HG03469 (cell line): ENCODE data around the gene LTBP1.
"Not testable (repeated sequence)": the region's sequence is repeated elsewhere in the genome, so short reads cannot be mapped to it uniquely, and the experiment has no call there.

Experiments
- ATAC-seq: cut with Tn5 transposase; IDR thresholded peaks from one replicate; pipeline ENCODE4 v1.9.1; 2021; ENCODE audit warnings: mild to moderate bottlenecking, moderate library complexity, moderate number of reproducible peaks; ENCODE audit not compliant: unreplicated experiment

The LTBP1 gene

DNA sequence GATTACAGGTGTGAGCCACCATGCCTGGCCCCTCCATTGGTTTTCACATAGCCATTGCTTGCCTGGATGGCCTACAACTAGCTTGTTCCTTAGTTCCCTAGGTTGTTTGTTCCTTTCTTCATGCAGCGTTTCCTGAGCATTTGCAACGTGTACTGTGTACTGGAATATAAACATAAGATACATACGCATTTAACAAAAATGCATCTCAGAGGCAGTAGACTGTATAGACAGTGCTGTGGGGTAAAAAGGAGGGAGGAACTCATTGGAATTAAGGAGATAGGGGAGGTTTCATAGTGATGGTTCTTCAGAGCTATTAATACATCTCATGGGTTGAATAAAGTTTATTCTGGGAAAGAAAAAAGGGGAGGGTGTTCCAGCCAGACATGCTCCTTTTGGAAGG is 269.2 kb downstream of the LTBP1 start:
- ATAC-seq: no peak

DNA sequence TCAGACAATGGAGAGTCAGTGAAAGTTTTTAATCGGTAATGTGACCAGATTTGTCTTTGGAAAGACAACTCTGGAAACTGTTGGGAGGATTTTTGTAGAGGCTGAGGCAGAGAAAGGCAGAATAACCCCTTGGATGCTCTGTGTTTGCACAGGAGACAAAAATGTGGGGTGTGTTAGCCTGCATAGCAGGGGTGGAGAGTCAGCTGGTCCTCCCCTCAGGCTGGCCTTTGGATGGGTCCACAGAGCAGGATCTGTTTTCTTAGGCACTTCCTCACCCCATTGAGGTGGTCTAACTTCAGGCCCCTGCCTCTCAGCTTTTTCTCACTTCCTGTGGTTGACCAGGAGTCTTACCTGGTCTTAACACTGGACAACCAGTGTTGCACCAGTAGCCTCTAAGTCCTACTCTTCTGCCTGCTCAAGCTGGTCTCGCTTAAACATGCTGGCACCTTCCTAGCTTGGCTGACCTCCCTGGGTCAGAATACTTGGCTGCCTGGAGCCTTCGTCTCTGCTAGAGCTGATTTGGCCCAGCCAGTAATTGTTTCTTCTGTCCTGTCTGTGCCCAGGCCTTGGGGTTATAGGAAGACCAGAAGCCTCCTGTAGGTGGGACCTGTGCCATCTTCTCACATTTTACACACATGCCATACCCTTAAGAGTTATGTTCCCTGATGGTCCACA is 269.9 kb downstream of the LTBP1 start:
- ATAC-seq: no peak

DNA sequence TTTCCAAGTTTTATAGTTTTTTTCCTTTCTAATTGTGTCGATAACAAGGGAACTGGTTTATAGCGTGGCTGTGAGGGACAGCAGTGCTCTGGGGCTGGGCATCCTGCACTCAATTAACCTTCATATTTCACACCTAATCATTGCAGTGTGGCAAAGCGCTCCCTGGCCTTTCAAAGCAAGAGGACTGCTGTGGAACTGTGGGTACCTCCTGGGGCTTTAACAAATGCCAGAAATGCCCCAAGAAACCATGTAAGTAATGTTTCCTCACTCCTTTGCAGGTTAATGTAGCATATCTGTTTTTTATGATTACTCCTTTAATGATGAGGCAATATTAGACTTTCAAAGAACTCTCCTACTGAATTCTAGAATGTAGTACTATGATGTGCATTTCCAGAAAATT is 270.7 kb downstream of the LTBP1 start:
- ATAC-seq: no peak

DNA sequence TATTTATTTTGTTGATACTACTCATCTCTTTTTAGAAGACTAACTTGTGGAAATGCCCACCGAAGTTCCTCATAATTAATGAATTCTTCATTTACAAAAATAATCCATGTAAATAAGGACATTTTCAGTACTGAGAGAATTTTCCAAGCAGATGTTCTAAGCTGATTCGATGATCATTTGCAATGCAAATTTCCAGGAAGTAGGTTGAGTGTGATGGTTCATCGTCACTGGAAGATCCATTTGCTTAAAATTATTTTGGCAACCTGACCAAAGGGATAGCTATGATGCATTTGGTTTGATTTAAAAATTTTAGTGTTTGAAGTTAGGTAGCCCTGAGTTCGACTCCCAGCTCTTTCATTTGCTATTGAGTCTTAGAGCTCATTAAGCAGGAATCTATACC is 272.4 kb downstream of the LTBP1 start:
- no peak for ATAC-seq

DNA sequence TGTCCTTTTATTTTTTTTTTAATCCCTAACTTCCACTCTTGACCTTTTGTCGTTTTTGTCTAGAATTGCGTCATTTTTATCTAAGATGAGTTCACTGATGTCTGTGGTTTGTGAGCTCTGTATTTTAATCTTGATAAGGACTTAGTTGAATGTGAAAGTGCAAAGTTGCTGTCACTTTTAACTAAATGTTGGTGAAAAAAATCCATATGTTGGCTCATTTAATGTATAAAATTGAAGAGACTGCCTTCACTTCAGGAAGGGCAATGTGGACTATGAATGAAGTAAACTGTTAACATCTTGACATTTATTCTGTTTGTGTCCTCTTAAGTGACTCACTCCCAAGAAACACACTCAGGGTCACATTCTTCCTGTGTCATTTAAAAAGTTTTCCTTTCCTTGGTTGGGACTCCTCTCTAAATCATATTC is 273.1 kb downstream of the LTBP1 start:
- no peak for ATAC-seq

DNA sequence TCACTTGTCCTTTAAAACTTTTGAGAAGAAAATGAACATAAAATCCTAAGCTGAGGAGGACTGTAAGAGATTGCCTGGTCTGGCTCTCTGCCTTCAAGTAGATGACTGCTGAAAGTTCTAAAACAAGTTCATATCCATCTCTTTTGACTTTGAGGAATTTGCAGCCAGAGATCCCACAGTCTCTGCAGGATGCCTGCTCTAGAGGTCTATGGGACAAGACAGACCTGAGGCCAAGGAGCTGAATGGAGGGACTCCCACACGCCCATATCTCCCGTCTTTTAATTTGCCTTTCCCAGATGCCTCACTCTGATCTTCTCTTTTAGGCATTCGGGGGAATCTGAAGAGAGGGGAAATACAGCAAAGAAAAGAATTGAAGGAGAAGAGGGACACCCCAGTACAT is 273.8 kb downstream of the LTBP1 start:
- ATAC-seq: no peak

DNA sequence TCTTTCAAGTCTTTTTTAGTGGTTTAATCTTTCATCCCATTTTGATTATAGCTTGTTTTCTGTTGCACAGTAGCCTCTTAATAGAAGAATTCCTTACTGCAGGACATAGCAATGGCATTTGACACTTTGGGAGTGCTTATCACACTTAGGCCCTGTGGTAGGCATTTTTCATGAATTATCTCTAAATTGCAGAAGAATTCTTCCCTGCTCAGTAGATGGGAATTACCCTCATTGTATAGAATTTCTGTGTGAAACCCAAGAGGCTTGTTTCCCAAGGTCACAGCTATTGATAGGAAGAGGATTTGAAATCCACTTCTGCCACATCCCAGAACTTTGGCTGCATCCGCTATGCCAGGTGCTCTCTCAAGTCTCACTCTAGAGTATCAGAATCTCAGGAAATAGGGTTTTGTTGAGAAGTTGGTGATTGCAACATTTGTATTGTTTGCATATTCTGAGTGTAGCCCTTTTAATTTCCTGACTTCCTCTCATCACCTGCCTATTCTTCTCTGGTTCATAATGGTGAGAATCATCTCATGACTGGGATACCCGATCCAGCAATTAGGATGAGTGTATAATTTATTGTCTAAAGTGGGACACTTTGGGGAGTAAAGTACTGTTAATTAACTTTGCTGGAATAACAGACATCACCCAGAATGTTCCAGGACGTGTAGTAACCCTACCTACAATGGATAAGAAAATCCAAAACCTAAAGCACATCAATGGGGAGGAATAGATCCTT is 274.5 kb downstream of the LTBP1 start:
- no peak for ATAC-seq

DNA sequence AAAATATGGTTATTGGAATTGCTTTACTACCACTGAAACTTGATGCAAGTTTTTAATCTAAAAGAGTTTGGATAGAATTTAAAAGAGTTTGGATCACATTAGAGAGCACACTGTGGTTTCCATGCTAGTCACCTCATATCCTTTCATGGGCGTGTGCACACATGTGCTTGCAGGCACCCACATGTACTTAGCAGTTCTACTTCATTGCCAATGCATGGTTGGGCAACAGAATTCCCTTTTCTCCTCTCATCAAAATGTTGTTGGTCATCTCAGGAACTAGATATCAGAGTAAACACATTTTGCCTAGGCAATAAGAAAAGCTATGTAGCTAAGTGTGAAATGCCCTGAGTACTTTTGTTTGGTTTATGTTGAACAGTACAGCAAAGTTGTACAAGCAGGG is 275.6 kb downstream of the LTBP1 start:
- ATAC-seq: no peak

DNA sequence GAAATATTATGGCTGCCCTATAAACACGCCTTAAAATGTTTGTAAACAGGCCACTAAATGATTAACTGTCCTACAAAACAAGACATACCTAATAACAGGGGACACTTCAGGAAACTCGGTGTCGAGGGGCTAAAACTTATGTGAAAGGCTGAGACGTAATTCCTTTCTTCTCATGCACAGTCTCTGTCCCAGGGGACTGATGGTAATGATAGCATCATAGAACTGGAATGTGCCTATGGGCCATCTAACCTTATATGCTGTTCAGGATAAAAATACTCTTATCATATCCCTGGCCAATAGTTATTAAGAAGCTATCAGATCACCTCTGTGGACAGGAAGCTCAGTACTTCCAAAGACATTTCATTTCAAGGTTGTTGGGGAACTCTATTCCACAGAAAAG is 277.1 kb downstream of the LTBP1 start:
- ATAC-seq: no peak

DNA sequence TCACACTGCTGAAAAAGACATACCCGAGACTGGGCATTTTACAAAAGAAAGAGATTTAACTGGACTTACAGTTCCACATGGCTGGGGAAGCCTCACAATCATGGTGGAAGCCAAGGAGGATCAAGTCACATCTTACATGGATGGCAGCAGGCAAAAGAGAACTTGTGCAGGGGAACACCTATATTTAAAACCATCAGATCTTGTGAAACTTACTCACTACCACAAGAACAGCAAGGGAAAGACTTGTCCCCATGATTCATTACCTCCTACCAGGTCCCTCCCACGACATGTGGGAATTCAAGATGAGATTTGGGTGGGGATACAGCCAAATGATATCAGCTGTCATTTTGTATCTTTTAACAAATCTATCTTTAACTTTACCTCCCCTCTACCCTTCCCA is 278.6 kb downstream of the LTBP1 start:
- ATAC-seq: no peak

DNA sequence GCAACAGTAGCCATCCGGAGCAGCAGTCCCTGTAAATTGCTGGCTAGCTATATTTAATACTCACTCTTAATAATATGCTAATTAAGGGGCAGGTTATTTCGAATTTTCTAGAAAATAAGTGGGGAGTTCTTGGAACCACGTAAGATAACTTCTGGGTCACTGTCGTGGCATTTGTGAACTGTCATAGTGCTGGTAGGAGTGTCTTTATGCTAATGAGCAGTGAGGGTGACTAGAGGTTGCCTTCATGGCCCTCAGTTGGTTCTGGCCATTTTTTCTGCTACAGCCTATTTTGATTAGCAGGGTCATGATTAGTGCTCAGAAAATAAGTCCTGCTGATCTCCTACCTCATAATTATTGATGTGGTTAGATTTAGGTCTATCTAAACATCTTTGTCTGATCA is 279.8 kb downstream of the LTBP1 start:
- no peak for ATAC-seq

DNA sequence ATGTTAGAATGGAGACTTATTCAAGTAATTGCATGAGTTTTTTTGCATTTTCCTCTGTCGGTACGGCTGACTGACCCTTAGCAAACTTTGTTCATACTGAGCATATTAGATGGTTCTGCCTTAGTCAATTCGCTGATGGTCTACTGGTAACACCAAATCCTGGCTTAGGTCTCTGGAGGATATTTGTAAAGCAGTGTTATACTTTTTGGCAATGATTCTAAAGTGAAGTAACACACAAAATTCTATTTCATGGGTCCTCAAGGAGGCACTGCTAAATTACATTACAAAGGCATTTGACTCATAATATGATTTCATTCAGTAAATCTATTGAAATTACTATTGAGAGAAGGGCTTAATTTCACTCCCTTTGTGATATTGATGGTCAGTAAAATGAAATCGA is 282.9 kb downstream of the LTBP1 start:
- no peak for ATAC-seq

DNA sequence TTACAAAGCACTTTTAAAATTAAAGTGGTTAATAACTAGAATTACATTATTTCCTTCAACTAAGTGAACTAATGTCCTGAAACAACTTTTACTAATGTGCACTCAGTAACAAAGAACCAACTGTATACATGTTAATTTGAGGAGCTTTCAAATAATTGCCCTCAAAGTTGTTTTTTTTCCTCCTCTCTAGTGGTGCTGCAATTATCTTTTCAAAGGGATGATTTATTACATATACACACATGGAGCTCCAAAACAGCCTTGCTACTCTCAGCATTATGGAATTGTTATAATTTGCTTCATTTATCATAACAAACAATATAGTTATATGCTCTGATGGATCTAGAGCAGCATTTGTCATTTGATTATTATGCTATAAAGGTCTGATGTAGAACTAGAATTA is 283.4 kb downstream of the LTBP1 start:
- ATAC-seq: no peak

DNA sequence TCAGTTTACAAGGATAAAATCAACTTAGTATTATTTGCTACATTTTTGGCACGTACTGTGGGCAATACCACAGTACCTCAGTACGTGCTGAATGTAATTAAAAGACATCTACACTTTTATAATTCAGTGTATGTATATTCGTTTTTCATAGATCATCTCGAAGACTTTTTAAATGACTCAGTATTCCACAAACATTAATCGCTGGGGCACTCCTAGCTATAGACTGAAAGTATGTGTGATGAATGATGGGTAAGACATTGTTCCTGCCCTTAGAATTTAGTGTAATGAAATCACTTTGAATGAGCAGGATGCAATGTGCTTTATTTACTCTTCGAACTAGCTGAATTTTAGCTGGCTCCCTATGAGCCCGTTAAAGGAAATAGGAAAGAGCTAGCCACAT is 284.1 kb downstream of the LTBP1 start:
- ATAC-seq: no peak

DNA sequence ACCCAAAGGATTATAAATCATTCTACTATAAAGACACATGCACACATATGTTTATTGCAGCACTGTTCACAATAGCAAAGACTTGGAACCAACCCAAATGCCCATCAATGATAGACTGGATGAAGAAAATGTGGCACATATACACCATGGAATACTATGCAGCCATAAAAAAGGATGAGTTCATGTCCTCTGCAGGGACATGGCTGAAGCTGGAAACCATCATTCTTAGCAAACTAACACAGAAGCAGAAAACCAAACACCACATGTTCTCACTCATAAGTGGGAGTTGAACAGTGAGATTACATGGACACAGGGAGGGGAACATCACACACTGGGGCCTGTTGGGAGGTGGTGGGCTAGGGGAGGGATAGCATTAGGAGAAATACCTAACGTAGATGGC is 288.8 kb downstream of the LTBP1 start:
- not testable (repeated sequence) for ATAC-seq

DNA sequence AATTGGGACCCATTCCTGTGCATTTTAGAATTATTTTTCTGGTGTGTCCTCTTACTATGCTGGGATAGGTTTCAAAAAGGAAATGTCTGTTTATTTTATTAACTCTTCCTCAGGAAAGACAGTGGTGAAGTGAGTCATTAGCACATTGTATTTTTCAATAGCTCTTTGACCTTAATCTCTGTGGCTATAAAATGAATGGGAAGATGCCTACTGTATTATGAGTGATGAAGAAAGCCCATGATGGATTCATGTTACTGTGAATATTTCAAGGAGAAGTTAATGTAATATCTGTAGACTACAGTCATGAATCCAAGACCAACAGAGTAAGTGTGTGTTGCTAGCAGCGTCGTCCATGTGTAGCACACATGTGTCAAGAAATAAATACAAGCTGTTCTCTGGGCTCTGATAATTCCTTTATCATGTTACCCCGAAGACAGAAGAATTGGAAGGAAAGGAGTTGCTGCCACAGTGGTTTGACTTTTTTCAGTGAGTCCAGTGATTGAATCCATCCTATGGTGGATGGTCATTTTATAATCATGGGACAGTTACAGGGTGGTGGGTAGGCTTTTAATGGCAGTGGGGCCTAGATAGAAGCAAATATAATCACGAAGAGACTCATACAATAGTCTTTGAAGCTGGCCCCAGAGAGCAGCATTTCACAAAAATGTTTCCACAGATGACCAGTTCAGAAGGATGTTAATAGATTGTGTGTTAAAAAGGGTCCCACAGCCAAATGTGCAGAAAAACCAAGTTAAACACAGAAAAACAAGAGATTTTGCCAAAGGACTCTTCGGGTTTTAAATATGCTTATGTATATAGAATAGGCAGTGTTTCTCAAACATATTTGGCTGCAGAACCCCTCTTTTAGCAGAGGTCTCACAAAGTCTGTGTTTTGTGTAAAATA is 290.0 kb downstream of the LTBP1 start:
- no peak for ATAC-seq

DNA sequence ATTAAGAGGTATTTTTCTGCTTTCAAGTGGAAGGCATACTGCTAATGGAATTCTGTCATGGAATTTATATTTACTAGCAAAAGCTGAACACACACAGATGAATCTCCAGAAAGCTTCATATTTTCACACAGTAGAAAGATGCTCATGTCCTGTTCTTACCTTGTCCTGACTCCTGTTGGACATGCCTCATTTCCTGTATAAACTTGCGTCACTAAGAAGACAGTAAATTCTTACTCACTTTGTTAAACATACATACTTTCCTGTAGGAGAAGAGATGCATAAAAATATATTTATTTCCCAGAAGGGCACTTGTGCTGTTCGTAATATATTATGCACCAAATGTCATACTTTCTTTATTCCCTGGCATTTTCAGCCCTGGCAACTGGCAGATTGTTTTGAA is 291.4 kb downstream of the LTBP1 start:
- no peak for ATAC-seq

DNA sequence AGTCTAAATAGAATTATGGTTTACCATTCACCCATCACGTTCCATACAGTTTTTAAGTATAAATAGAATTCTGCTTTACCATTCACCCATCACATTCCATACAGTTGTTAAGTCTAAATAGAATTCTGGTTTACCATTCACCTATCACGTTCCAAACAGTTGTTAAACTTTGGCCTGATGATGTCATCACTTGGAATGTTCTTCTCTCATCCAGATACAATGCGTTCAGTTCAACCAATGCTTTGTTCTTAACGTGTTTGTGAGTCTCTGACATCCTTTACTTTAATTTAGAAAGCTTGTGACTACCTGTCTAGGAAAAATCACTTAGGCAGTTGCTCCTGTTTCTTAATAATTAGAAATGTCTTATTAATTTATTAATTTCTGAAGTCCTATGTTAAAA is 293.4 kb downstream of the LTBP1 start:
- no peak for ATAC-seq

DNA sequence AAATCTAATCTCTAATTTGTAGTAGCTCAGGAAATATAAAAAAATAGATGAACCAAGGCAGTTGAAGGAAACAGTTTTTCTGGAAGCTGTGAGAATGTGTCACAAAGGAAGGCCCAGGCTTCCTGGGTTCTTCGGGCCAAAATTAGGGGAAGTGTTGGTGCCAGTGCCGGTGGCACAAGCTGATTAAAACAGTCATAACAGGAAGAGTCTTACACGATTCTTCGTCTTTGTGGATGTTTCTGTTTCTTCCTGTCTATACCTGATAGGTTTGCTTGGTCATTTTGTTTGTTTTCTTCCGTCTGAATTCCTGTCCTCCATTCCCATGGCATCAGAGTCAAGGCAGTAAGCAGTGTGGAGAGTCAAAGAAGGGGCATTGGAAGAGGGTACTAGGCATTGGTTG is 294.3 kb downstream of the LTBP1 start:
- ATAC-seq: no peak

DNA sequence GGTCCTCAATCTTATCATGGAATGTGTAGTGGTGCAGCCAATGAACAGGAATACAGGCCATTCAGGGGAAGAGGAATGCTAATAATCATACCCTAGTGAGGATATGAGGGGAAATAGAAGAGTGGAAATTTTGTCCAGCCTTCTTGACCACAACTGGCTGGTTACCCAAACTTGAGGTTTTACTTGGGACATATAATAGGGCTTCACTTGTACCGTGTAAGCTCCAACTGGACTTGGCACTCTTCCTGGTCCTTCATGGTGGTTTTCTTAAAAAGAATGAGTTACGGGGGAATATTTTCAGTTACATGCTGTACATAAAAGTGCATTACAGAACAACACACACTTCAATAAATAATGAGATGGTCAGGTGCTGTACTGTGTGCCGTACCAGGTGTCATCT is 294.8 kb downstream of the LTBP1 start:
- ATAC-seq: no peak

DNA sequence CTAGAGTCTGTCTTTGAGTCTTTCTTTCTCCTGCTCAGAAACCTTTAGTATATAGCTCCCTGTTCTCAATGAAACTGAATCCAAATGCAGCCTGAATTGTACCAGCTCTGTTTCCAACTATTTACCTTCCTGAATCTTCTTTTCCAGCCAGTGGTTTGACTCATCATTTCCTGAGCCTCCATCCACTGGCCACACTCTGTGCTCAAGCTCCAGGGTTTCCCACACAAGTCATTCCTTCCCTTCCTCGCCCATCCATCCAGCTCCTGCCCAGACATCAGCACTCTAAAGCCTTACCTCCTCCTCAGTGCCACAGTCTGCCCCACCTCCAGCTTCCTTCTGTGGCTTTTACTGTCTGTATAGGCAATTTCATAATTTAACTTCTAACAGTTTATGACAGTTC is 296.1 kb downstream of the LTBP1 start:
- ATAC-seq: no peak

DNA sequence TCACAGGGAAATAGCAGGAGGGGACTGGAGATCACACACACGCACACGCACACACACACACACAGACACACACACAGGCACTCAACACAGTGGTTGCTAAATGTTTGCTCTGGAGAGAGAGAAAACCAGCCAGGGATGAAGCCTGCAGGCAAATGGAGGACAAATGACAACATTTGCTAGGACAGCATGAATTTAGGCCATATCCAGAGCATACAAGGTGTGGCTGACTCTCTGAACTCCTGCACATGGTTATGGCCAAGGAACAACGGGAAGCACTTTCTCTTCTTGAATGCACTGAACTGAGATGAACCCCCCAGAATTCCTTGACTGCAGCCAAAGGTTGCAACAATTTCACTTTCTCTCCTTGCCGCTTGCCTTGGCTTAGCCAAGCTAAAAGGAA is 299.7 kb downstream of the LTBP1 start:
- ATAC-seq: no peak
